SK-N-SH (cell line): ENCODE measurements around the gene GRIN2A. TPM values are rescaled to one million over a fixed set of nuclear protein-coding genes. Genes with fewer than 3 reads are reported as not detected.

Source experiments
- CTCF ChIA-PET: fragments of 300-600, 350-600 bp; formaldehyde crosslinking; extraction: SDS; loops from one replicate; lab custom pipeline; 2021; lab: Yijun Ruan, JAX
- POLR2A ChIA-PET: fragments of 350-600 bp; sonication (Branson Sonifier 250); formaldehyde crosslinking; extraction: SDS; loops from one replicate; lab custom pipeline; 2020; ENCODE audit warnings: antibody characterized with exemption, inconsistent platforms; lab: Yijun Ruan, JAX
- DNase-seq: peaks from one replicate; pipeline ENCODE4 v3.0.0; 2012
- H2AFZ ChIP-seq: fragments of 200-600 bp; sonication (generic); 2 replicates; pipeline ENCODE4 v1.8.1; 2016; ENCODE audit warnings: antibody characterized with exemption, mild to moderate bottlenecking, low read depth
- H3F3A ChIP-seq: fragments of 200-600 bp; sonication (generic); replicated peaks from 2 replicates; pipeline ENCODE3; 2016; ENCODE audit warnings: antibody characterized with exemption, mild to moderate bottlenecking; ENCODE audit not compliant: insufficient read depth
- H3K27ac ChIP-seq, 2 experiments: fragments of 200-500 bp in 1 of 2; fragments of 200-600 bp in 1 of 2; sonication (Bioruptor generic) in 1 of 2; sonication (generic), shearing (Covaris generic) in 1 of 2; 2 replicates each; pipeline versions ENCODE4 v1.5.1 to v1.6.1; 2014 to 2016; ENCODE audit warnings: low read depth in 2 of 2, inconsistent platforms in 1 of 2, low read length in 1 of 2, mild to moderate bottlenecking in 1 of 2, mixed read lengths in 1 of 2
- H3K27me3 ChIP-seq: fragments of 200-600 bp; sonication (generic), shearing (Covaris generic); 2 replicates; pipeline ENCODE4 v1.6.1; 2016; ENCODE audit warnings: mixed run types; ENCODE audit not compliant: insufficient read depth
- H3K36me3 ChIP-seq, 2 experiments: fragments of 200-500 bp in 1 of 2; fragments of 200-600 bp in 1 of 2; sonication (Bioruptor generic) in 1 of 2; sonication (generic) in 1 of 2; replicated peaks in 1 of 2; 2 replicates each; pipeline versions ENCODE3 to v1.5.1; 2014 to 2016; ENCODE audit warnings: low read length in 1 of 2, mild to moderate bottlenecking in 1 of 2; ENCODE audit not compliant: insufficient read depth in 2 of 2, control insufficient read depth in 1 of 2
- H3K4me1 ChIP-seq, 2 experiments: fragments of 200-500 bp in 1 of 2; fragments of 200-600 bp in 1 of 2; sonication (Bioruptor generic) in 1 of 2; sonication (generic), shearing (Covaris generic) in 1 of 2; 2 replicates each; pipeline versions ENCODE4 v1.5.1 to v1.6.1; 2014 to 2016; ENCODE audit warnings: low read depth in 1 of 2, low read length in 1 of 2, mixed run types in 1 of 2; ENCODE audit not compliant: insufficient read depth in 2 of 2, control insufficient read depth in 1 of 2
- H3K4me2 ChIP-seq: fragments of 200-600 bp; sonication (generic), shearing (Covaris generic); 2 replicates; pipeline ENCODE4 v1.6.1; 2017; ENCODE audit warnings: mixed run types
- H3K4me3 ChIP-seq, 2 experiments: fragments of 200-500 bp in 1 of 2; fragments of 200-600 bp in 1 of 2; sonication (Bioruptor generic) in 1 of 2; sonication (generic), shearing (Covaris generic) in 1 of 2; 2 replicates each; pipeline versions ENCODE4 v1.5.1 to v1.8.1; 2014 to 2016; ENCODE audit warnings: low read depth in 2 of 2, inconsistent platforms in 1 of 2, low read length in 1 of 2, mild to moderate bottlenecking in 1 of 2, mixed read lengths in 1 of 2, moderate library complexity in 1 of 2
- H3K79me2 ChIP-seq: fragments of 200-600 bp; sonication (generic); 2 replicates; pipeline ENCODE4 v1.8.1; 2017; ENCODE audit warnings: mild to moderate bottlenecking; ENCODE audit not compliant: insufficient read depth
- H3K9ac ChIP-seq: fragments of 200-600 bp; sonication (generic); 2 replicates; pipeline ENCODE4 v1.6.1; 2017; ENCODE audit warnings: mixed run types
- H3K9me2 ChIP-seq: fragments of 200-600 bp; sonication (generic); 2 replicates; pipeline ENCODE4 v1.6.1; 2017; ENCODE audit warnings: mixed run types
- H3K9me3 ChIP-seq: fragments of 200-600 bp; sonication (generic); 2 replicates; pipeline ENCODE4 v1.6.1; 2017; ENCODE audit warnings: mixed run types, mild to moderate bottlenecking, moderate library complexity
- H4K20me1 ChIP-seq: fragments of 200-600 bp; sonication (generic); 2 replicates; pipeline ENCODE4 v1.6.1; 2017; ENCODE audit warnings: mild to moderate bottlenecking, mixed run types; ENCODE audit not compliant: insufficient read depth
- EP300 ChIP-seq, 2 experiments: IDR thresholded peaks; 2 replicates each; pipeline versions ENCODE4 v1.4.0 to v1.6.1; 2012; ENCODE audit warnings: borderline replicate concordance in 1 of 2, low read depth in 1 of 2, low read length in 1 of 2
- FOXM1 ChIP-seq: IDR thresholded peaks from 2 replicates; pipeline ENCODE4 v1.4.0; 2012; ENCODE audit warnings: low read depth, mild to moderate bottlenecking
- IRF3 ChIP-seq: fragments of 150-350 bp; IDR thresholded peaks from 2 replicates; pipeline ENCODE4 v1.6.1; 2016; ENCODE audit warnings: mild to moderate bottlenecking, low read depth, low read length
- JUND ChIP-seq: IDR thresholded peaks from 2 replicates; pipeline ENCODE4 v1.4.0; 2012
- MEF2A ChIP-seq: IDR thresholded peaks from 2 replicates; pipeline ENCODE4 v1.4.0; 2012; ENCODE audit warnings: low read depth, borderline replicate concordance
- RAD21 ChIP-seq: IDR thresholded peaks from 2 replicates; pipeline ENCODE4 v1.6.1; 2012; ENCODE audit warnings: mild to moderate bottlenecking, low read length
- RCOR1 ChIP-seq: fragments of 150-350 bp; IDR thresholded peaks from 2 replicates; pipeline ENCODE4 v1.6.1; 2017; ENCODE audit warnings: antibody characterized with exemption, low read length
- RXRA ChIP-seq: IDR thresholded peaks from 2 replicates; pipeline ENCODE4 v1.4.0; 2012; ENCODE audit warnings: low read depth, mild to moderate bottlenecking, borderline replicate concordance
- SIN3A ChIP-seq: IDR thresholded peaks from 2 replicates; pipeline ENCODE4 v1.6.1; 2012; ENCODE audit warnings: low read depth, mild to moderate bottlenecking, low read length, moderate library complexity, borderline replicate concordance
- TEAD4 ChIP-seq: IDR thresholded peaks from 2 replicates; pipeline ENCODE4 v1.4.0; 2012; ENCODE audit warnings: mild to moderate bottlenecking, borderline replicate concordance; ENCODE audit not compliant: insufficient read depth
- USF1 ChIP-seq: IDR thresholded peaks from 2 replicates; pipeline ENCODE4 v1.4.0; 2012; ENCODE audit warnings: low read depth, borderline replicate concordance
- USF2 ChIP-seq: fragments of 150-350 bp; IDR thresholded peaks from 2 replicates; pipeline ENCODE4 v1.6.1; 2017; ENCODE audit warnings: antibody characterized with exemption, low read length, low read depth, borderline replicate concordance
- YY1 ChIP-seq: IDR thresholded peaks from 2 replicates; pipeline ENCODE4 v1.4.0; 2012; ENCODE audit warnings: low read depth, mild to moderate bottlenecking
- ZBTB33 ChIP-seq: IDR thresholded peaks from 2 replicates; pipeline ENCODE4 v1.4.0; 2012; ENCODE audit warnings: low read depth, borderline replicate concordance
- WGBS: methylation state at CpG from one replicate; pipeline ENCODE4 v1.1.6; 2017; ENCODE audit warnings: low lambda C conversion rate; 5-methylcytosine and 5-hydroxymethylcytosine counted together
- polyA plus RNA-seq, 3 experiments: library from polyadenylated mRNA; depleted of rRNA; stranded (reverse); fragments of >200 nt; gene quantifications; 2 replicates each; pipeline ENCODE4 v1.2.3, GENCODE V29; 2012

The GRIN2A gene
- polyA plus RNA-seq, 1 of the 3 experiments (the other 2 are of a cell fraction) = not detected

GRCh38 chr16:9791556-9791955, 390.7 kb downstream of the GRIN2A start:
- ChIA-PET POLR2A (no interaction called here), CTCF (no interaction called here)
- Histone ChIP-seq H3K27me3 (no peaks in the 10 kb centered on the region), H2AFZ (no peak overlapping the region), H3K9me2 (no peaks in the 10 kb centered on the region), H3K27ac (no peak overlapping the region), H3K9me3 (no peaks in the 10 kb centered on the region), H4K20me1 (no peaks in the 10 kb centered on the region), H3K4me1 (no peaks in the 10 kb centered on the region), H3K9ac (no peak overlapping the region), H3K4me3 (no peak overlapping the region), H3K79me2 (no peaks in the 10 kb centered on the region), H3K4me2 (no peak overlapping the region), H3F3A (no peaks in the 10 kb centered on the region), H3K36me3 (no peaks in the 10 kb centered on the region)
- no peak for TF ChIP-seq EP300 (IDR thresholded peaks at IDR 0.05; ENCODE audit: borderline replicate concordance in 1 of 2, low read depth in 1 of 2, low read length in 1 of 2)
- TF ChIP-seq ZBTB33 = no peak
- TF ChIP-seq USF1 = no peak
- no peak for TF ChIP-seq USF2
- no peak for TF ChIP-seq SIN3A
- TF ChIP-seq MEF2A = no peak
- no peak for TF ChIP-seq TEAD4
- TF ChIP-seq RCOR1 = no peak
- no peak for TF ChIP-seq FOXM1
- no peak for TF ChIP-seq YY1
- TF ChIP-seq IRF3 = no peak
- no peak for TF ChIP-seq JUND
- no peak for TF ChIP-seq RAD21
- no peak for TF ChIP-seq RXRA
- DNase-seq = no peak
- WGBS = 39% methylated on average over 4 of the region's 4 CpGs
